ENCODE data around the gene COIL.

DNA sequence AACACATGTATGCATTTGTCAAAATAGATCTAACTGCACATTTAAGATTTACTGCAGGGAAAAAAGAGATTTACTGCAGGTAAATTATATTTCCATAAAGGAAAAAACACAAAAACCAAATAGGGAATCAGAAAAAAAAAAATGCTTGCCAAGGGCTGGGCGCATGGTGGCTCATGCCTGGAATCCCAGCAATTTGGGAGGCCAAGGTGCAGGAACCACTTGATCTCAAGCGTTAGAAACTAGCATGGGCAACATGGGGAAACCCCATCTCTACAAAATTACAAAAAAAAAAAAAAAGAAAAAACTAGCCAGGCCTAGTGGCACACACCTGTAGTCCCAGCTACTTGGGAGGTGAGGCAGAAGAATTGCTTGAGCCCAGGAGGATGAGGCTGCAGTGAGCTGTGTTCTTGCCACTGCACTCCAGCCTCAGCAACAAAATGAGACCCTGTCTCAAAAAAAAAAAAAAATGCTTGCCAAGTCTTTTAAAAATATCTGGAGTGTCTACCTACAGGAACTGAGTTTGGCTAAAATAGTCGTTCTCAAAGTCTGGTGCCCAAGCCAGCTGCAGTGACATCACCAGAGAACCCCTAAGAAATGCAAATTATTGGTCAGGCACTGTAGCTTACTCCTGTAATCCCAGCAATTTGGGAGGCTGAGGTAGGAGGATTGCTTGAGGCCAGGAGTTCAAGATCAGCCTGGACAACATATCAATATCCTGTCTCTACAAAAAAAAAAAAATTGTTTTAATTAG is 64.5 kb downstream of the COIL start:
- no peak for TF ChIP-seq CTCF (IDR thresholded peaks at IDR 0.05)
- TF ChIP-seq POLR2A (IDR thresholded peaks at IDR 0.05) = no peak
